HEK293 (cell line): ENCODE results near the gene GRK5.

ENCODE experiments used
- ATF2 ChIP-seq: fragments of 450-650 bp; formaldehyde crosslinking; IDR thresholded peaks from 2 replicates; pipeline ENCODE4 v1.5.1; 2016; ENCODE audit warnings: missing biosample characterization, missing genetic modification characterization, low read depth
- BCL11A ChIP-seq: fragments of 450-650 bp; formaldehyde crosslinking; IDR thresholded peaks from 2 replicates; pipeline ENCODE4 v1.5.1; 2016; ENCODE audit warnings: low read depth, missing biosample characterization, missing genetic modification characterization
- CTCF ChIP-seq: fragments of 450-650 bp; formaldehyde crosslinking; IDR thresholded peaks from 2 replicates; pipeline ENCODE4 v1.5.1; 2016; ENCODE audit warnings: missing biosample characterization, missing genetic modification characterization
- GLI4 ChIP-seq: fragments of 450-650 bp; formaldehyde crosslinking; IDR thresholded peaks from 2 replicates; pipeline ENCODE4 v1.5.1; 2016; ENCODE audit warnings: missing biosample characterization, missing genetic modification characterization
- ZBTB1 ChIP-seq: fragments of 450-650 bp; formaldehyde crosslinking; IDR thresholded peaks from 2 replicates; pipeline ENCODE4 v1.5.1; 2016; ENCODE audit warnings: missing biosample characterization, missing genetic modification characterization
- ZNF785 ChIP-seq: fragments of 450-650 bp; formaldehyde crosslinking; IDR thresholded peaks from 2 replicates; pipeline ENCODE4 v1.5.1; 2016; ENCODE audit warnings: missing biosample characterization, missing genetic modification characterization

GRCh38 chr10:119190353-119190752 is 17.0 kb upstream of the GRK5 start:
- no peak for TF ChIP-seq BCL11A
- TF ChIP-seq GLI4 (tag by site-specific recombination), result no peak
- no peak for TF ChIP-seq ZNF785 (tag by site-specific recombination)
- TF ChIP-seq ZBTB1 (tag by site-specific recombination), result no peak
- TF ChIP-seq CTCF (tag by site-specific recombination), result no peak
- TF ChIP-seq ATF2 (tag by site-specific recombination), result no peak
